Calu3 (cell line): ENCODE measurements around the gene ERFL. TPM values are rescaled to one million over a fixed set of nuclear protein-coding genes. Genes with fewer than 3 reads are reported as not detected.
"Not testable (repeated sequence)": the region's sequence is repeated elsewhere in the genome, so short reads cannot be mapped to it uniquely, and the experiment has no call there.

ENCODE experiments used
- BruUV-seq: library from RNA; stranded (reverse); fragments of 400-500 nt; replicated peaks from 2 replicates; lab custom pipeline; 2021; lab: Mats Ljungman, UMichigan
- CTCF ChIA-PET: fragments of 300-600 bp; sonication (Branson Sonifier 250); formaldehyde crosslinking; loops from one replicate; lab custom pipeline; 2022; ENCODE audit warnings: antibody characterized with exemption; lab: Charles Lee
- DNase-seq: peaks from one replicate; pipeline ENCODE4 v3.0.0; 2022
- H3K27ac Mint-ChIP-seq: one replicate; pipeline ENCODE4 v1.8.0; 2022; ENCODE audit warnings: mixed read lengths; ENCODE audit not compliant: unreplicated experiment
- H3K27me3 Mint-ChIP-seq: one replicate; pipeline ENCODE4 v1.8.0; 2022; ENCODE audit warnings: mixed read lengths; ENCODE audit not compliant: unreplicated experiment
- H3K36me3 Mint-ChIP-seq: one replicate; pipeline ENCODE4 v1.8.0; 2022; ENCODE audit warnings: mild to moderate bottlenecking, moderate library complexity, mixed read lengths; ENCODE audit not compliant: insufficient read depth, unreplicated experiment
- H3K4me1 Mint-ChIP-seq: one replicate; pipeline ENCODE4 v1.8.0; 2022; ENCODE audit warnings: mild to moderate bottlenecking, low read depth, mixed read lengths; ENCODE audit not compliant: unreplicated experiment
- H3K4me3 Mint-ChIP-seq: one replicate; pipeline ENCODE4 v1.8.0; 2022; ENCODE audit warnings: mild to moderate bottlenecking, low read depth, moderate library complexity, mixed read lengths; ENCODE audit not compliant: unreplicated experiment
- H3K9me3 Mint-ChIP-seq: one replicate; pipeline ENCODE4 v1.8.0; 2022; ENCODE audit warnings: low read depth, mixed read lengths; ENCODE audit not compliant: unreplicated experiment
- intact Hi-C: fragments of 100-400 bp; cut with micrococcal nuclease; formaldehyde crosslinking; loops from one replicate; pipeline ENCODE4 v1.10.0; 2022; ENCODE audit not compliant: unreplicated experiment
- total RNA-seq: library from RNA; stranded (reverse); gene quantifications from 2 replicates; pipeline ENCODE4 v1.2.3, GENCODE V29; 2022
- TF ChIP-seq, protein P1 (sequence below): fragments of 200-600 bp; IDR thresholded peaks from one replicate; pipeline ENCODE4 v1.8.0; 2022; ENCODE audit warnings: antibody characterized with exemption; ENCODE audit not compliant: unreplicated experiment

ERFL gene
- total RNA-seq, 1 experiment from 2014 or later, result 0.21 TPM

DNA sequence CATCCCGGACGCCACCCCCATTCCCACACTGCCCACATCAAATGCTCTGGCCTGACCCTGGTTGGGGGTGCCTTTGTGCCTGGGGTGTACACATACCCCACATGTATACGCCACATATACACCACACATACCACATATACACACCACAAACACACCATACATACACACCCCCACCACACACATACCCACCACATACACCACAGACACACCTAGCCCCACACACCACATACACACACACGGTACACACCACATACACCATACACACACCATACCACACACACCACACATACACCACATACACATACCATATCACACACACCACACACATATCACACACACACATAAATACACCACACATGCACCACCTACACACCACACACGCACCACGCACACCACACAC, 10.2 kb downstream of the ERFL start:
- Mint-ChIP-seq H3K4me3 (no peak overlapping the region), H3K27me3 (no peaks in the 10 kb centered on the region), H3K9me3 (no peaks in the 10 kb centered on the region), H3K27ac (no peak overlapping the region), H3K4me1 (peaks cover 3% of the 10 kb centered on the region), H3K36me3 (peaks cover 3% of the 10 kb centered on the region)
- CTCF ChIA-PET, result no interaction called here
- BruUV-seq, result no TSS peak
- DNase-seq, result no peak
- intact Hi-C loops, result no loop called here
- TF ChIP-seq, protein P1, sequence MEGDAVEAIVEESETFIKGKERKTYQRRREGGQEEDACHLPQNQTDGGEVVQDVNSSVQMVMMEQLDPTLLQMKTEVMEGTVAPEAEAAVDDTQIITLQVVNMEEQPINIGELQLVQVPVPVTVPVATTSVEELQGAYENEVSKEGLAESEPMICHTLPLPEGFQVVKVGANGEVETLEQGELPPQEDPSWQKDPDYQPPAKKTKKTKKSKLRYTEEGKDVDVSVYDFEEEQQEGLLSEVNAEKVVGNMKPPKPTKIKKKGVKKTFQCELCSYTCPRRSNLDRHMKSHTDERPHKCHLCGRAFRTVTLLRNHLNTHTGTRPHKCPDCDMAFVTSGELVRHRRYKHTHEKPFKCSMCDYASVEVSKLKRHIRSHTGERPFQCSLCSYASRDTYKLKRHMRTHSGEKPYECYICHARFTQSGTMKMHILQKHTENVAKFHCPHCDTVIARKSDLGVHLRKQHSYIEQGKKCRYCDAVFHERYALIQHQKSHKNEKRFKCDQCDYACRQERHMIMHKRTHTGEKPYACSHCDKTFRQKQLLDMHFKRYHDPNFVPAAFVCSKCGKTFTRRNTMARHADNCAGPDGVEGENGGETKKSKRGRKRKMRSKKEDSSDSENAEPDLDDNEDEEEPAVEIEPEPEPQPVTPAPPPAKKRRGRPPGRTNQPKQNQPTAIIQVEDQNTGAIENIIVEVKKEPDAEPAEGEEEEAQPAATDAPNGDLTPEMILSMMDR, result no peak

- H3K27me3 Mint-ChIP-seq, result no peaks in the 10 kb centered on the region
- TF ChIP-seq, protein P1, result no peak
- no peaks in the 10 kb centered on the region for H3K4me1 Mint-ChIP-seq
- no peak overlapping the region for H3K27ac Mint-ChIP-seq
- peaks cover 6% of the 10 kb centered on the region for H3K36me3 Mint-ChIP-seq
- CTCF ChIA-PET, result no interaction called here
- H3K4me3 Mint-ChIP-seq, result no peak overlapping the region
- no peak for DNase-seq
- no TSS peak for BruUV-seq
- intact Hi-C loops, result no loop called here
- H3K9me3 Mint-ChIP-seq, result no peaks in the 10 kb centered on the region
These were observed 10.6 kb downstream of the ERFL start for GRCh38 chr19:41917676-41918075.

GRCh38 chr19:41915776-41916414, 12.4 kb downstream of the ERFL start:
- TF ChIP-seq, protein P1, result no peak
- intact Hi-C loops, result no loop called here
- no peak for DNase-seq
- H3K4me1 Mint-ChIP-seq, result no peaks in the 10 kb centered on the region
- H3K36me3 Mint-ChIP-seq, result peaks cover 10% of the 10 kb centered on the region
- no peaks in the 10 kb centered on the region for H3K27me3 Mint-ChIP-seq
- H3K4me3 Mint-ChIP-seq, result no peak overlapping the region
- no TSS peak for BruUV-seq
- no peaks in the 10 kb centered on the region for H3K9me3 Mint-ChIP-seq
- CTCF ChIA-PET, result no interaction called here
- H3K27ac Mint-ChIP-seq, result no peak overlapping the region

DNA sequence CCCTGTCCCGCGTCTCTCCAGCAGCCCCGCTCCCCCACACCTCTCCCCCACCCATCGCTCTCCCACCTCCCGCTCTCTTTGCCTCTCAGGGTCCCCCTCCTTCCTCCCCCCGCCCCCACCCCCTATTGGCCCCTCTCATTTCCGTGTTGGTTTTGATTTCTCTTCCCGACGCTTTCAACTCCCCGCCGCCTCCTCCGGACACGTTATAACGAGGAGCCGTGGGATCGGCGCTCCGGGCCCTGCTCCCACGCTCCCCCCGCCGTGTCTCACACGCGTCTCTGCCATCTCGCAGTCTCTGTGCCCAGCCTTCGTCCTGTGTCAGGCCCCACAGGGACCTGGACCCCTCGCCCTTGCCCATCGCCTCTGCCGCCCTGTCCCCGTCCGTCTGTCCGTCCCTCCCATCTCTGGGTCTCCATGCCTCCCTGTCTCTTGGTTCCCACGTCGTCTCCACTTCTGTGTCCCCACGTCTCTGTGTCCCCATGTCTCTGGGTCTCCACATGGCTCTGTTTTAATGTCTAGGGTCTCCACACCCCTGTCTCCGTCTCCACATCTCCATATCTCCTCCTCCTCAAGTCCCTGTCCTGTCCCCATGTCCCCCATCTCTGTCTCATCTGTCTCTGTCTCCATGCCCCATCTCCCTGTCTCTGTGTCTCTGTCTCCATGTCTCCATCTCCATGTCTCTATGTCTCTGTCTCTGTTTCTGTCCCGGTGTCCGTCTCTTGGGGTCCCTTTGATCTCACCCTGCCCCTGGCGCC, 13.1 kb downstream of the ERFL start:
- DNase-seq, result no peak
- H3K36me3 Mint-ChIP-seq, result peaks cover 11% of the 10 kb centered on the region
- no TSS peak for BruUV-seq

GRCh38 chr19:41914424-41914834, 13.8 kb downstream of the ERFL start:
- DNase-seq, H3K27ac Mint-ChIP-seq, intact Hi-C loops, CTCF ChIA-PET, BruUV-seq, H3K27me3 Mint-ChIP-seq, H3K4me1 Mint-ChIP-seq, H3K9me3 Mint-ChIP-seq, H3K4me3 Mint-ChIP-seq: not testable (repeated sequence)
- H3K36me3 Mint-ChIP-seq, result peaks cover 11% of the 10 kb centered on the region

More for the DNA sequence above, 13.1 kb downstream of the ERFL start:
- no peak overlapping the region for H3K4me3 Mint-ChIP-seq
- intact Hi-C loops, result no loop called here
- H3K4me1 Mint-ChIP-seq, result no peaks in the 10 kb centered on the region
- TF ChIP-seq, protein P1, result no peak
- H3K9me3 Mint-ChIP-seq, result no peaks in the 10 kb centered on the region
- CTCF ChIA-PET, result no interaction called here
- H3K27me3 Mint-ChIP-seq, result no peaks in the 10 kb centered on the region
- H3K27ac Mint-ChIP-seq, result no peak overlapping the region
